Subcutaneous abdominal adipose tissue (tissue), 5 donors: ENCODE results near the gene CFAP97D1.

Experiments
- H3K27ac ChIP-seq: one replicate; pipeline ENCODE4 v1.7.0; 2013; ENCODE audit warnings: low read depth, mild to moderate bottlenecking, inconsistent platforms, low read length, moderate library complexity
- H3K27me3 ChIP-seq, 5 donors: one replicate each; pipeline ENCODE4 v1.7.0; 2013; ENCODE audit warnings: low read length in 5 of 5, inconsistent platforms in 1 of 5; ENCODE audit not compliant: control insufficient read depth in 5 of 5, insufficient read depth in 4 of 5
- H3K36me3 ChIP-seq, 5 donors: one replicate each; pipeline ENCODE4 v1.7.0; 2013; ENCODE audit warnings: low read length in 5 of 5; ENCODE audit not compliant: control insufficient read depth in 5 of 5, insufficient read depth in 5 of 5
- H3K4me1 ChIP-seq, 5 donors: one replicate each; pipeline ENCODE4 v1.7.0; 2013; ENCODE audit warnings: low read length in 5 of 5, mild to moderate bottlenecking in 3 of 5, moderate library complexity in 1 of 5; ENCODE audit not compliant: control insufficient read depth in 5 of 5, insufficient read depth in 5 of 5
- H3K4me3 ChIP-seq, 5 donors: one replicate each; pipeline ENCODE4 v1.7.0; 2013; ENCODE audit warnings: low read length in 5 of 5, low read depth in 1 of 5
- H3K9ac ChIP-seq, 5 donors: one replicate each; pipeline ENCODE4 v1.7.0; 2013; ENCODE audit warnings: low read length in 5 of 5, mild to moderate bottlenecking in 4 of 5, moderate library complexity in 3 of 5
- H3K9me3 ChIP-seq, 5 donors: one replicate each; pipeline ENCODE4 v1.7.0; 2013; ENCODE audit warnings: low read length in 5 of 5; ENCODE audit not compliant: control insufficient read depth in 5 of 5
- donor health status: healthy.
- donor health status: healthy.
- donor health status: healthy.
- donor health status: healthy.
- donor health status: healthy.

The CFAP97D1 gene

GRCh38 chr17:43817826-43818225, 37.6 kb downstream of the CFAP97D1 start:
- H3K27me3 ChIP-seq, result no peaks in the 10 kb centered on the region
- H3K9me3 ChIP-seq, result no peaks in the 10 kb centered on the region
- H3K4me1 ChIP-seq, result no peaks in the 10 kb centered on the region
- no peak overlapping the region for H3K4me3 ChIP-seq
- H3K36me3 ChIP-seq, result peaks cover 2 to 43% (median 38%) of the 10 kb centered on the region in 5 donors
- no peak overlapping the region for H3K9ac ChIP-seq
- H3K27ac ChIP-seq, result no peak overlapping the region

GRCh38 chr17:43818966-43819365, 38.7 kb downstream of the CFAP97D1 start:
- Histone ChIP-seq H3K27ac (no peak overlapping the region), H3K4me3 (no peak overlapping the region)

GRCh38 chr17:43820759-43821158, 40.5 kb downstream of the CFAP97D1 start:
- H3K4me3 ChIP-seq, result no peak overlapping the region
- no peak overlapping the region for H3K9ac ChIP-seq
- H3K9me3 ChIP-seq, result no peaks in the 10 kb centered on the region
- no peaks in the 10 kb centered on the region for H3K27me3 ChIP-seq
- peaks cover 0 to 12% (median 0%) of the 10 kb centered on the region in 5 donors for H3K4me1 ChIP-seq
- H3K36me3 ChIP-seq, result peaks cover 0 to 38% (median 32%) of the 10 kb centered on the region in 5 donors
- H3K27ac ChIP-seq, result no peak overlapping the region

More at GRCh38 chr17:43818966-43819365, 38.7 kb downstream of the CFAP97D1 start:
- H3K27me3 ChIP-seq, result no peaks in the 10 kb centered on the region
- peaks cover 0 to 10% (median 0%) of the 10 kb centered on the region in 5 donors for H3K4me1 ChIP-seq
- H3K9ac ChIP-seq, result no peak overlapping the region
- peaks cover 2 to 39% (median 31%) of the 10 kb centered on the region in 5 donors for H3K36me3 ChIP-seq
- no peaks in the 10 kb centered on the region for H3K9me3 ChIP-seq

- no peaks in the 10 kb centered on the region for H3K9me3 ChIP-seq
- peaks cover 0 to 12% (median 0%) of the 10 kb centered on the region in 5 donors for H3K4me1 ChIP-seq
- H3K9ac ChIP-seq, result no peak overlapping the region
- no peaks in the 10 kb centered on the region for H3K27me3 ChIP-seq
- H3K36me3 ChIP-seq, result peaks cover 0 to 38% (median 32%) of the 10 kb centered on the region in 5 donors
- H3K4me3 ChIP-seq, result no peak overlapping the region
- no peak overlapping the region for H3K27ac ChIP-seq
These were observed 42.4 kb downstream of the CFAP97D1 start for GRCh38 chr17:43822570-43823190.

GRCh38 chr17:43823350-43824084, 43.3 kb downstream of the CFAP97D1 start:
- no peak overlapping the region for H3K9ac ChIP-seq
- no peak overlapping the region for H3K27ac ChIP-seq

GRCh38 chr17:43825567-43825966, 45.3 kb downstream of the CFAP97D1 start:
- peaks cover 0 to 59% (median 39%) of the 10 kb centered on the region in 5 donors for H3K36me3 ChIP-seq

More at GRCh38 chr17:43823350-43824084, 43.3 kb downstream of the CFAP97D1 start:
- H3K36me3 ChIP-seq, result peaks cover 0 to 46% (median 34%) of the 10 kb centered on the region in 5 donors
- no peaks in the 10 kb centered on the region for H3K27me3 ChIP-seq
- H3K4me3 ChIP-seq, result no peak overlapping the region
- no peaks in the 10 kb centered on the region for H3K9me3 ChIP-seq
- H3K4me1 ChIP-seq, result peaks cover 0 to 12% (median 0%) of the 10 kb centered on the region in 5 donors

GRCh38 chr17:43826206-43826605, 46.0 kb downstream of the CFAP97D1 start:
- Histone ChIP-seq H3K9ac (no peak overlapping the region), H3K4me3 (no peak overlapping the region), H3K4me1 (peaks cover 0 to 12% (median 0%) of the 10 kb centered on the region in 5 donors), H3K36me3 (peaks cover 0 to 57% (median 42%) of the 10 kb centered on the region in 5 donors), H3K9me3 (no peaks in the 10 kb centered on the region), H3K27me3 (no peaks in the 10 kb centered on the region), H3K27ac (no peak overlapping the region)

More at GRCh38 chr17:43825567-43825966, 45.3 kb downstream of the CFAP97D1 start:
- Histone ChIP-seq H3K4me1 (peaks cover 0 to 12% (median 0%) of the 10 kb centered on the region in 5 donors), H3K4me3 (no peak overlapping the region), H3K27me3 (no peaks in the 10 kb centered on the region), H3K27ac (no peak overlapping the region), H3K9ac (no peak overlapping the region), H3K9me3 (no peaks in the 10 kb centered on the region)

GRCh38 chr17:43827596-43827995, 47.4 kb downstream of the CFAP97D1 start:
- Histone ChIP-seq H3K36me3 (peaks cover 0 to 58% (median 40%) of the 10 kb centered on the region in 5 donors), H3K4me3 (no peak overlapping the region), H3K9me3 (no peaks in the 10 kb centered on the region), H3K4me1 (peaks cover 0 to 21% (median 6%) of the 10 kb centered on the region in 5 donors), H3K9ac (no peak overlapping the region), H3K27me3 (no peaks in the 10 kb centered on the region), H3K27ac (no peak overlapping the region)

- no peaks in the 10 kb centered on the region for H3K27me3 ChIP-seq
- peaks cover 3 to 19% (median 18%) of the 10 kb centered on the region in 5 donors for H3K4me1 ChIP-seq
These were observed 49.5 kb downstream of the CFAP97D1 start for GRCh38 chr17:43829738-43830137.

More at GRCh38 chr17:43829738-43830137, 49.5 kb downstream of the CFAP97D1 start:
- no peak overlapping the region for H3K27ac ChIP-seq
- peaks cover 0 to 3% (median 0%) of the 10 kb centered on the region in 5 donors for H3K9me3 ChIP-seq
- no peak overlapping the region for H3K9ac ChIP-seq
- H3K4me3 ChIP-seq, result no peak overlapping the region
- peaks cover 0 to 50% (median 36%) of the 10 kb centered on the region in 5 donors for H3K36me3 ChIP-seq
